Middle frontal gyrus (tissue), 1 donor: ENCODE data around the gene AXDND1.
A peak's percentile ranks its signal among the peaks of the same experiment; 100 is the strongest.
"Not testable (repeated sequence)": the region's sequence is repeated elsewhere in the genome, so short reads cannot be mapped to it uniquely, and the experiment has no call there.

ENCODE experiments used
- DNase-seq: peaks from one replicate; pipeline ENCODE4 v3.0.0-alpha.2; 2015; ENCODE audit warnings: low spot score; ENCODE audit errors: extremely low spot score

AXDND1 gene

GRCh38 chr1:179369751-179370341 lies 4.1 kb downstream of the AXDND1 start:
- DNase-seq: peak; percentile 73

GRCh38 chr1:179372160-179372559 lies 6.4 kb downstream of the AXDND1 start:
- no peak for DNase-seq

GRCh38 chr1:179376223-179376622 lies 10.5 kb downstream of the AXDND1 start:
- DNase-seq: no peak

GRCh38 chr1:179380299-179380698 lies 14.5 kb downstream of the AXDND1 start:
- no peak for DNase-seq

GRCh38 chr1:179384027-179384426 lies 18.3 kb downstream of the AXDND1 start:
- no peak for DNase-seq

GRCh38 chr1:179385510-179385909 lies 19.7 kb downstream of the AXDND1 start:
- DNase-seq: no peak

- DNase-seq: no peak
Measured at GRCh38 chr1:179393721-179394120, 27.9 kb downstream of the AXDND1 start.

GRCh38 chr1:179399399-179399798 lies 33.6 kb downstream of the AXDND1 start:
- DNase-seq: not testable (repeated sequence)

- not testable (repeated sequence) for DNase-seq
Measured at GRCh38 chr1:179417760-179418159, 52.0 kb downstream of the AXDND1 start.

- not testable (repeated sequence) for DNase-seq
Measured at GRCh38 chr1:179418706-179419105, 52.9 kb downstream of the AXDND1 start.

- DNase-seq: no peak
Measured at GRCh38 chr1:179424610-179425009, 58.8 kb downstream of the AXDND1 start.

- DNase-seq: no peak
Measured at GRCh38 chr1:179425186-179425585, 59.4 kb downstream of the AXDND1 start.

GRCh38 chr1:179437171-179437570 lies 71.4 kb downstream of the AXDND1 start:
- DNase-seq: no peak

- not testable (repeated sequence) for DNase-seq
Measured at GRCh38 chr1:179439646-179440045, 73.9 kb downstream of the AXDND1 start.

GRCh38 chr1:179440301-179440700 lies 74.5 kb downstream of the AXDND1 start:
- not testable (repeated sequence) for DNase-seq

- no peak for DNase-seq
Measured at GRCh38 chr1:179440971-179441370, 75.2 kb downstream of the AXDND1 start.

- DNase-seq: no peak
Measured at GRCh38 chr1:179441501-179441900, 75.7 kb downstream of the AXDND1 start.

GRCh38 chr1:179442846-179443245 lies 77.1 kb downstream of the AXDND1 start:
- not testable (repeated sequence) for DNase-seq

- DNase-seq: no peak
Measured at GRCh38 chr1:179445593-179445992, 79.8 kb downstream of the AXDND1 start.

GRCh38 chr1:179447489-179447888 lies 81.7 kb downstream of the AXDND1 start:
- DNase-seq: no peak

- no peak for DNase-seq
Measured at GRCh38 chr1:179448437-179449149, 82.8 kb downstream of the AXDND1 start.

- not testable (repeated sequence) for DNase-seq
Measured at GRCh38 chr1:179459606-179460206, 93.9 kb downstream of the AXDND1 start.

GRCh38 chr1:179465661-179466060 lies 99.9 kb downstream of the AXDND1 start:
- not testable (repeated sequence) for DNase-seq
